Left ventricle myocardium superior (tissue), 1 donor: ENCODE data around the gene ZPLD1. TPM values are rescaled to one million over a fixed set of nuclear protein-coding genes. Genes with fewer than 3 reads are reported as not detected.

Experiments used
- ATAC-seq: fragments of 200-7000 bp; cut with Tn5 transposase; one replicate; pipeline ENCODE4 v1.9.1; 2020; ENCODE audit warnings: mild to moderate bottlenecking, moderate library complexity
- DNase-seq: peaks from one replicate; pipeline ENCODE4 v3.0.0-alpha.2; 2020
- intact Hi-C: fragments of 100-400 bp; cut with micrococcal nuclease; formaldehyde crosslinking; loops from one replicate; pipeline ENCODE4 v1.11.0; 2022
- total RNA-seq: library from RNA; stranded (reverse); fragmentation: NEBNext Ultra II Directional; extraction: Animal tissue kit (Norgen Biotek cat#: 25700); gene quantifications from one replicate; pipeline ENCODE4 v1.2.1, GENCODE V29; 2021
- donor health status: DM: no; HTN: yes; CAD: no; lungs with severe emphysema.

ZPLD1 gene
- total RNA-seq, 1 donor from 2014 or later, result not detected

DNA sequence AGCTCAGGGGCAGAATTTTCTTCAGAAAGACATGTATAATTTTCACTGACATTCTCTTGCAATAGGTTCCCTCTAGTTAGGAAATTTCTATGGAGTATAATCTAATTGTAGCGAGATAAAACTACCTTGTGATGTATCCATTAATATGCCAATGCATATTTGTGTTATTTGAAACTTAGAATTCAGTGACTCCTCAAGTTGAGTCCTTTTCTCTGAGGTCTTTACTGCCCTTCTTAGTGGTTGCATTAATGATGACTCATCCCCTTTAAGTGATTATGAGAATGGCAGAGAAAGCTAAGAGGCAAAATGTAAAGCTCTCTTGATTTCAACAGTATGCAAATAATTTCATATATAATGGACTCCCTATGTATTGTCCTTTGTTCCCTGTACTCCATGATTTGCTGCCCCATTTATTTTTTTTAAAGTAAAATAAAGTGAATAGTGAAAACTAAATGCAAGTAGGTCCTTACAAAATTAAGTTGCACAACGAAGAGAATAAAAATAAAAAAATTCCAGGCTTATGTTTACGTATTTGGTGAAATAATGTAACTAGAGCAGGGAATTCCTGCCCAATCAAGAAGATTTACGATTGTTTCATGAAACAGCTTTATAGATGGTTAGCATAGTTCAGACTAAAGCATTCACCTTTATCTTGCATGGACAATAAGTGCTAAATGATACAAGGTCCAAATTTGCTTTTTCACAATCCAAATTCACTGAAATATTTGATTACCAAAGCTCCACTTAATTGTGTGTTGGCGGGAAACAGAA is 78.1 kb downstream of the ZPLD1 start:
- ATAC-seq, result no peak
- intact Hi-C loops, result no loop called here
- no peak for DNase-seq

- DNase-seq, result no peak
- no peak for ATAC-seq
- intact Hi-C loops, result no loop called here
These were observed 79.4 kb downstream of the ZPLD1 start for GRCh38 chr3:102514241-102514640.

DNA sequence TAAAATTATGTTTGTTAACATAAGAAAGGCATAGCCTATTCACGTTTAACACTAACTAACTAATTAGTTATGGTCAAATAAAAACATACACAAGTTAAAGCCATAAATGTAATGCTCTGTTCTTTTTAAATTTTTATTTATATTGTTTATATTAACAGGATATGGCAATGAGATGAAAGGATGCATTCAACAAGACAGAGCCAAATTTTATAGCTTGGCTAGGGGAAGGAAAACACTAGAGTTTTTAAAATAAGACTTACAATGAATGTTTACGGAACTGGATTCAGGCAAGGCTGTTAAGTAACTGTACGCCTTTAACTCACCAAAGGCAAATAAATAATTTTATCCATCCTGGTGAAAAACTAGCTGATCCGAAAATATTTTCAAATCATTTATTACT is 86.4 kb downstream of the ZPLD1 start:
- DNase-seq, result no peak
- intact Hi-C loops, result no loop called here
- no peak for ATAC-seq

DNA sequence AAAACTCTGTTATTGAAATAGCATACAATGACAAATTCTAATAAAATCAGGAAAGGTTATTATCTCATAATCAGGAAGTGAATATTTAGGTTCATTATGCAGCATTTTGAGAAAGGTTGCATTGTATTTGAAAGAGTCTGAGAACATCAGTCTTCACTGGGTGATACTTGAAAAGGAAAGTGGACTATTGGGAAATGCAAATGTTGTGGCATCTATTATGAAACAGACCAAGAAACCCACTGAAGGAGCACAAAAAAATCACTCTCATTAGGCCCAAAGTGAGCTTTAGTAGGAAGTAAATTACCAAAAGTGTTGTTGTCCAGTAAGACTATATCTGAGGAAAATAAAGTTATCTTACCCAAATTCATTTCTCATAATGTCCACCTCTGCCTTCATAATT is 90.8 kb downstream of the ZPLD1 start:
- no peak for ATAC-seq
- intact Hi-C loops, result no loop called here
- DNase-seq, result no peak

DNA sequence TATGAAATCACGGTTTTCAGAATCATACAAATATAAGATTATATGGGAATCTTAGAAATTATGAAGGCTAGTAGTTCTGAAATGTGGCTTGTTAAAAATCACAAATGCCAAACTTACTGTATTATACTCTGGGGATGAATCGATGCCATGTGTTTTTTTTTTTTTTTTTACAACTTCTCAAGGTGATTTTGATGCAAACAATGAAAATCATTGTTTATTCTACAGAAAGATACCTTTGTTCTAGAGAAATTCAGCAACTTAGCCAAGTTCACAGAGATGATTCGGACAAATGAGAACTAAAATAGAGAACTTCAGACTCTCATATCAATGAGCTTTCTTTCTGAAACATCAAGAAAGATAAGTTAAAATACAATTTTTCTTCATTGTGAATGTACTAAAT is 92.0 kb downstream of the ZPLD1 start:
- DNase-seq (no peak), ATAC-seq (no peak)
- intact Hi-C loops, result no loop called here

GRCh38 chr3:102528727-102529126 is 93.9 kb downstream of the ZPLD1 start:
- DNase-seq, result no peak
- intact Hi-C loops, result no loop called here
- ATAC-seq, result no peak
